Liver (tissue), 9 donors: ENCODE data around the gene ZNF627. TPM values are rescaled to one million over a fixed set of nuclear protein-coding genes. Genes with fewer than 3 reads are reported as not detected.

Experiments used
- DNase-seq: peaks from one replicate; pipeline ENCODE4 v3.0.0-alpha.2; 2017; ENCODE audit warnings: low spot score
- H3K27ac ChIP-seq, 2 donors: one replicate each; pipeline ENCODE4 v1.7.0; 2013; ENCODE audit warnings: inconsistent platforms in 2 of 2, low read length in 2 of 2, control low read depth in 1 of 2, low read depth in 1 of 2, mild to moderate bottlenecking in 1 of 2
- H3K27me3 ChIP-seq, 4 donors: one replicate each; pipeline versions ENCODE4 v1.6.1 to v1.7.0; 2013; ENCODE audit warnings: low read length in 3 of 4, inconsistent platforms in 1 of 4, mild to moderate bottlenecking in 1 of 4, moderate library complexity in 1 of 4; ENCODE audit not compliant: control insufficient read depth in 4 of 4, insufficient read depth in 4 of 4
- H3K36me3 ChIP-seq, 4 donors: one replicate each; pipeline versions ENCODE4 v1.6.1 to v1.7.0; 2013; ENCODE audit warnings: low read length in 3 of 4, mild to moderate bottlenecking in 3 of 4, low read depth in 1 of 4, moderate library complexity in 1 of 4; ENCODE audit not compliant: control insufficient read depth in 4 of 4, insufficient read depth in 3 of 4
- H3K4me1 ChIP-seq, 4 donors: one replicate each; pipeline versions ENCODE4 v1.6.1 to v1.7.0; 2013; ENCODE audit warnings: low read length in 3 of 4, mild to moderate bottlenecking in 3 of 4, moderate library complexity in 1 of 4; ENCODE audit not compliant: control insufficient read depth in 4 of 4, insufficient read depth in 4 of 4
- H3K4me3 ChIP-seq, 3 donors: one replicate each; pipeline versions ENCODE4 v1.6.1 to v1.7.0; 2013; ENCODE audit warnings: low read length in 3 of 3, control low read depth in 1 of 3, low read depth in 1 of 3, mild to moderate bottlenecking in 1 of 3
- H3K9ac ChIP-seq, 2 donors: one replicate each; pipeline ENCODE4 v1.7.0; 2013; ENCODE audit warnings: low read length in 2 of 2, mild to moderate bottlenecking in 2 of 2, moderate library complexity in 2 of 2, control low read depth in 1 of 2, low read depth in 1 of 2
- H3K9me3 ChIP-seq, 4 donors: one replicate each; pipeline versions ENCODE4 v1.6.1 to v1.7.0; 2013; ENCODE audit warnings: low read length in 3 of 4; ENCODE audit not compliant: control insufficient read depth in 4 of 4
- EGR1 ChIP-seq, 2 donors: IDR thresholded peaks; 2 replicates each; pipeline ENCODE4 v1.6.1; 2016 to 2018; ENCODE audit warnings: antibody characterized with exemption in 2 of 2, low read depth in 2 of 2
- FOXA1 ChIP-seq: IDR thresholded peaks from 2 replicates; pipeline ENCODE4 v1.6.1; 2016; ENCODE audit warnings: antibody characterized with exemption
- FOXA2 ChIP-seq: IDR thresholded peaks from 2 replicates; pipeline ENCODE4 v1.6.1; 2016; ENCODE audit warnings: antibody characterized with exemption
- GABPA ChIP-seq, 2 donors: IDR thresholded peaks in 1 of 2; conservative IDR thresholded peaks in 1 of 2; 2 replicates each; pipeline ENCODE4 v1.6.1; 2016; ENCODE audit warnings: antibody characterized with exemption in 2 of 2, mild to moderate bottlenecking in 1 of 2, moderate library complexity in 1 of 2
- HNF4A ChIP-seq, 2 donors: conservative IDR thresholded peaks; 2 replicates each; pipeline ENCODE4 v1.6.1; 2016; ENCODE audit warnings: antibody characterized with exemption in 2 of 2, mild to moderate bottlenecking in 2 of 2
- HNF4G ChIP-seq: IDR thresholded peaks from 2 replicates; pipeline ENCODE4 v1.6.1; 2016; ENCODE audit warnings: antibody characterized with exemption
- JUND ChIP-seq, 2 donors: IDR thresholded peaks; 2 replicates each; pipeline ENCODE4 v1.6.1; 2016; ENCODE audit warnings: antibody characterized with exemption in 2 of 2
- NR2F2 ChIP-seq: IDR thresholded peaks from 2 replicates; pipeline ENCODE4 v1.6.1; 2016; ENCODE audit warnings: antibody characterized with exemption
- RAD21 ChIP-seq, 2 donors: IDR thresholded peaks; 2 replicates each; pipeline ENCODE4 v1.6.1; 2016; ENCODE audit warnings: antibody characterized with exemption in 2 of 2, mild to moderate bottlenecking in 2 of 2
- RXRA ChIP-seq, 2 donors: IDR thresholded peaks; 2 replicates each; pipeline ENCODE4 v1.6.1; 2017 to 2018; ENCODE audit warnings: antibody characterized with exemption in 2 of 2, mild to moderate bottlenecking in 1 of 2
- SP1 ChIP-seq: IDR thresholded peaks from 2 replicates; pipeline ENCODE4 v1.6.1; 2018; ENCODE audit warnings: antibody characterized with exemption, mild to moderate bottlenecking
- TAF1 ChIP-seq: conservative IDR thresholded peaks from 2 replicates; pipeline ENCODE4 v1.6.1; 2016; ENCODE audit warnings: antibody characterized with exemption, mild to moderate bottlenecking
- YY1 ChIP-seq: IDR thresholded peaks from 2 replicates; pipeline ENCODE4 v1.6.1; 2016; ENCODE audit warnings: antibody characterized with exemption, mild to moderate bottlenecking
- WGBS: extraction: QIAGEN DNeasy Blood & Tissue Kit; methylation state at CpG from one replicate; pipeline ENCODE4 v1.1.7; 2013; 5-methylcytosine and 5-hydroxymethylcytosine counted together
- polyA plus RNA-seq, 2 donors: library from polyadenylated mRNA; stranded (reverse) in 1 of 2; unstranded in 1 of 2; fragments of 200-250 nt in 1 of 2; fragments of >200 nt in 1 of 2; fragmentation: Nextera tagmentation in 1 of 2; extraction: Ambion mirVana in 1 of 2; gene quantifications; one replicate each; pipeline versions ENCODE4 v1.2.1 to v1.2.3, GENCODE V29; 2013 to 2015
- total RNA-seq, 2 donors: library from RNA; depleted of rRNA; stranded (reverse); fragments of >200 nt; gene quantifications; one replicate each; pipeline ENCODE4 v1.2.3, GENCODE V29; 2014
- TF ChIP-seq, protein P1 (sequence below): fragments of 150-350 bp; IDR thresholded peaks from 2 replicates; pipeline ENCODE4 v1.5.1; 2017; ENCODE audit warnings: improper control_type of control experiment, low read depth, low read length; ENCODE audit not compliant: missing input control
- TF ChIP-seq, protein P2 (sequence below): IDR thresholded peaks from 2 replicates; pipeline ENCODE4 v1.6.1; 2016; ENCODE audit warnings: antibody characterized with exemption, mild to moderate bottlenecking
- TF ChIP-seq, protein P3 (sequence below): IDR thresholded peaks from 2 replicates; pipeline ENCODE4 v1.6.1; 2016; ENCODE audit warnings: antibody characterized with exemption
- TF ChIP-seq, protein P4 (sequence below): IDR thresholded peaks from 2 replicates; pipeline ENCODE4 v1.6.1; 2016; ENCODE audit warnings: antibody characterized with exemption
- TF ChIP-seq, protein P5 (sequence below): IDR thresholded peaks from 2 replicates; pipeline ENCODE4 v1.6.1; 2016; ENCODE audit warnings: antibody characterized with exemption
- donor health status: healthy.
- donor health status: healthy.
- donor health status: healthy.
- donor health status: healthy.
- donor health status: healthy.

Gene ZNF627
- total and polyA plus RNA-seq, 4 donors, result 3.2 to 9.6 (median 5.4) TPM

DNA sequence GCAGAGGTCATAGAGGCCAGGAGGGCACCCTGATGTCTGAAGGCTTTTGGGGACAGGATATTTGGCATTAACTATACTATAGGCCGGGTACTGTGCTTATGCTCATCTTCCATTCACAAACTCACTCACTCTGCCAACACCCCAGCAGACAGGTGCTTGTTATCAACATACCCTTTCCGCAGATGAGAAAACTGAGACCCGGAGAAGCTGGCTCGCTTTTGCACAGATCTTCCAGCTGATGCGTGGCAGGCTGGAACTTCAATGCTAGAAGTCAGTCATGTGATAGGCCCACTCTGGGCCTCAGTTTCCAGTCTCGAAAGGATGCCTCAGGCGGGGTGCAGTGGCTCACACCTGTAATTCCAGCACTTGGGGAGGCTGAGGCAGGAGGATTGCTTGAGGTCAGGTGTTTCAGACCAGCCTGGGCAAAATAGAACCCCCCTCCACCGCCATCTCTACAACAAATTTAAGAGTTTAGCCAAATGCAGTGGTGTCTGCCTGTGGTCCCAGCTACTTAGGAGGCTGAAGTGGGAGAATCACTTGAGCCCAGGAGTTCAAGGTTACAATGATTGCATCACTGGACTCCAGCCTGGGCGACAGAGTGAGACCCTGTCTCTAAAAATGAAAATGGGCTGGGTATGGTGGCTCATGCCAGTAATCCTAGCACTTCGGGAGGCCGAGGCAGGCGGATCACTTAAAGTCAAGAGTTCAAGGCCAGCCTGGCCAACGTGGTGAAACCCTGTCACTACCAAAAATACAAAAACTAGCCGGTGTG, 49.2 kb upstream of the ZNF627 start:
- H3K36me3 ChIP-seq, result peaks cover 0 to 12% (median 3%) of the 10 kb centered on the region in 4 donors
- no peaks in the 10 kb centered on the region for H3K27me3 ChIP-seq
- H3K4me3 ChIP-seq, result no peak overlapping the region
- DNase-seq, result no peak
- no peaks in the 10 kb centered on the region for H3K4me1 ChIP-seq
- H3K27ac ChIP-seq, result no peak overlapping the region
- WGBS, result 88% methylated on average over 14 of the region's 14 CpGs
- no peaks in the 10 kb centered on the region for H3K9me3 ChIP-seq
- H3K9ac ChIP-seq, result no peak overlapping the region
- no peak for TF ChIP-seq HNF4A (conservative IDR thresholded peaks at IDR 0.05)
- TF ChIP-seq, protein P1, sequence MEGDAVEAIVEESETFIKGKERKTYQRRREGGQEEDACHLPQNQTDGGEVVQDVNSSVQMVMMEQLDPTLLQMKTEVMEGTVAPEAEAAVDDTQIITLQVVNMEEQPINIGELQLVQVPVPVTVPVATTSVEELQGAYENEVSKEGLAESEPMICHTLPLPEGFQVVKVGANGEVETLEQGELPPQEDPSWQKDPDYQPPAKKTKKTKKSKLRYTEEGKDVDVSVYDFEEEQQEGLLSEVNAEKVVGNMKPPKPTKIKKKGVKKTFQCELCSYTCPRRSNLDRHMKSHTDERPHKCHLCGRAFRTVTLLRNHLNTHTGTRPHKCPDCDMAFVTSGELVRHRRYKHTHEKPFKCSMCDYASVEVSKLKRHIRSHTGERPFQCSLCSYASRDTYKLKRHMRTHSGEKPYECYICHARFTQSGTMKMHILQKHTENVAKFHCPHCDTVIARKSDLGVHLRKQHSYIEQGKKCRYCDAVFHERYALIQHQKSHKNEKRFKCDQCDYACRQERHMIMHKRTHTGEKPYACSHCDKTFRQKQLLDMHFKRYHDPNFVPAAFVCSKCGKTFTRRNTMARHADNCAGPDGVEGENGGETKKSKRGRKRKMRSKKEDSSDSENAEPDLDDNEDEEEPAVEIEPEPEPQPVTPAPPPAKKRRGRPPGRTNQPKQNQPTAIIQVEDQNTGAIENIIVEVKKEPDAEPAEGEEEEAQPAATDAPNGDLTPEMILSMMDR, result no peak
- TF ChIP-seq NR2F2, result no peak

DNA sequence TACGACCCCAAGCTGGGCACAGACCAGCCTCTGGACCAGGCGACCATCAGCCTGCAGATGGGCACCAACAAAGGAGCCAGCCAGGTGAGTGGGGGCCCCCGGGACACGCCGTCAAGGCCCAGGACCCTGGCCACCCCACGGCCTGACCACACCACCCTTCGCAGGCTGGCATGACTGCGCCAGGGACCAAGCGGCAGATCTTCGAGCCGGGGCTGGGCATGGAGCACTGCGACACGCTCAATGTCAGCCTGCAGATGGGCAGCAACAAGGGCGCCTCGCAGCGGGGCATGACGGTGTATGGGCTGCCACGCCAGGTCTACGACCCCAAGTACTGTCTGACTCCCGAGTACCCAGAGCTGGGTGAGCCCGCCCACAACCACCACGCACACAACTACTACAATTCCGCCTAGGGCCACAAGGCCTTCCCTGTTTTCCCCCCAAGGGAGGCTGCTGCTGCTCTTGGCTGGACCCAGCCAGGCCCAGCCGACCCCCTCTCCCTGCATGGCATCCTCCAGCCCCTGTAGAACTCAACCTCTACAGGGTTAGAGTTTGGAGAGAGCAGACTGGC, 47.8 kb upstream of the ZNF627 start:
- DNase-seq, result no peak
- Histone ChIP-seq H3K36me3 (peaks cover 4 to 21% (median 6%) of the 10 kb centered on the region in 4 donors), H3K9me3 (no peaks in the 10 kb centered on the region), H3K27ac (no peak overlapping the region), H3K4me3 (no peak overlapping the region), H3K9ac (no peak overlapping the region), H3K4me1 (no peaks in the 10 kb centered on the region), H3K27me3 (no peaks in the 10 kb centered on the region)
- 95% methylated on average over 24 of the region's 24 CpGs for WGBS
- TF ChIP-seq NR2F2 (no peak), GABPA (IDR thresholded peaks at IDR 0.05 in 1 of 2, conservative IDR thresholded peaks at IDR 0.05 in 1 of 2) (no peak), YY1 (no peak), RXRA (IDR thresholded peaks at IDR 0.05) (no peak), FOXA1 (no peak), HNF4G (no peak), JUND (IDR thresholded peaks at IDR 0.05) (no peak), SP1 (no peak), FOXA2 (no peak), RAD21 (IDR thresholded peaks at IDR 0.05) (no peak), EGR1 (IDR thresholded peaks at IDR 0.05; ENCODE audit: low read depth in 2 of 2) (no peak), HNF4A (conservative IDR thresholded peaks at IDR 0.05) (no peak), TAF1 (no peak)
- TF ChIP-seq, protein P2, sequence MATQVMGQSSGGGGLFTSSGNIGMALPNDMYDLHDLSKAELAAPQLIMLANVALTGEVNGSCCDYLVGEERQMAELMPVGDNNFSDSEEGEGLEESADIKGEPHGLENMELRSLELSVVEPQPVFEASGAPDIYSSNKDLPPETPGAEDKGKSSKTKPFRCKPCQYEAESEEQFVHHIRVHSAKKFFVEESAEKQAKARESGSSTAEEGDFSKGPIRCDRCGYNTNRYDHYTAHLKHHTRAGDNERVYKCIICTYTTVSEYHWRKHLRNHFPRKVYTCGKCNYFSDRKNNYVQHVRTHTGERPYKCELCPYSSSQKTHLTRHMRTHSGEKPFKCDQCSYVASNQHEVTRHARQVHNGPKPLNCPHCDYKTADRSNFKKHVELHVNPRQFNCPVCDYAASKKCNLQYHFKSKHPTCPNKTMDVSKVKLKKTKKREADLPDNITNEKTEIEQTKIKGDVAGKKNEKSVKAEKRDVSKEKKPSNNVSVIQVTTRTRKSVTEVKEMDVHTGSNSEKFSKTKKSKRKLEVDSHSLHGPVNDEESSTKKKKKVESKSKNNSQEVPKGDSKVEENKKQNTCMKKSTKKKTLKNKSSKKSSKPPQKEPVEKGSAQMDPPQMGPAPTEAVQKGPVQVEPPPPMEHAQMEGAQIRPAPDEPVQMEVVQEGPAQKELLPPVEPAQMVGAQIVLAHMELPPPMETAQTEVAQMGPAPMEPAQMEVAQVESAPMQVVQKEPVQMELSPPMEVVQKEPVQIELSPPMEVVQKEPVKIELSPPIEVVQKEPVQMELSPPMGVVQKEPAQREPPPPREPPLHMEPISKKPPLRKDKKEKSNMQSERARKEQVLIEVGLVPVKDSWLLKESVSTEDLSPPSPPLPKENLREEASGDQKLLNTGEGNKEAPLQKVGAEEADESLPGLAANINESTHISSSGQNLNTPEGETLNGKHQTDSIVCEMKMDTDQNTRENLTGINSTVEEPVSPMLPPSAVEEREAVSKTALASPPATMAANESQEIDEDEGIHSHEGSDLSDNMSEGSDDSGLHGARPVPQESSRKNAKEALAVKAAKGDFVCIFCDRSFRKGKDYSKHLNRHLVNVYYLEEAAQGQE, result no peak
- TF ChIP-seq, protein P3, sequence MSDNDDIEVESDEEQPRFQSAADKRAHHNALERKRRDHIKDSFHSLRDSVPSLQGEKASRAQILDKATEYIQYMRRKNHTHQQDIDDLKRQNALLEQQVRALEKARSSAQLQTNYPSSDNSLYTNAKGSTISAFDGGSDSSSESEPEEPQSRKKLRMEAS, result no peak
- TF ChIP-seq, protein P1, result no peak
- TF ChIP-seq, protein P4, sequence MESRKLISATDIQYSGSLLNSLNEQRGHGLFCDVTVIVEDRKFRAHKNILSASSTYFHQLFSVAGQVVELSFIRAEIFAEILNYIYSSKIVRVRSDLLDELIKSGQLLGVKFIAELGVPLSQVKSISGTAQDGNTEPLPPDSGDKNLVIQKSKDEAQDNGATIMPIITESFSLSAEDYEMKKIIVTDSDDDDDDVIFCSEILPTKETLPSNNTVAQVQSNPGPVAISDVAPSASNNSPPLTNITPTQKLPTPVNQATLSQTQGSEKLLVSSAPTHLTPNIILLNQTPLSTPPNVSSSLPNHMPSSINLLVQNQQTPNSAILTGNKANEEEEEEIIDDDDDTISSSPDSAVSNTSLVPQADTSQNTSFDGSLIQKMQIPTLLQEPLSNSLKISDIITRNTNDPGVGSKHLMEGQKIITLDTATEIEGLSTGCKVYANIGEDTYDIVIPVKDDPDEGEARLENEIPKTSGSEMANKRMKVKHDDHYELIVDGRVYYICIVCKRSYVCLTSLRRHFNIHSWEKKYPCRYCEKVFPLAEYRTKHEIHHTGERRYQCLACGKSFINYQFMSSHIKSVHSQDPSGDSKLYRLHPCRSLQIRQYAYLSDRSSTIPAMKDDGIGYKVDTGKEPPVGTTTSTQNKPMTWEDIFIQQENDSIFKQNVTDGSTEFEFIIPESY, result no peak
- TF ChIP-seq, protein P5, sequence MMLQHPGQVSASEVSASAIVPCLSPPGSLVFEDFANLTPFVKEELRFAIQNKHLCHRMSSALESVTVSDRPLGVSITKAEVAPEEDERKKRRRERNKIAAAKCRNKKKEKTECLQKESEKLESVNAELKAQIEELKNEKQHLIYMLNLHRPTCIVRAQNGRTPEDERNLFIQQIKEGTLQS, result no peak
